ENCODE measurements around the gene CD81.

The CD81 gene

GRCh38 chr11:2423157-2424025 lies 46.3 kb downstream of the CD81 start:
- DNase-seq, result peak in 1 of 2 experiments; percentile 57

GRCh38 chr11:2424811-2425495 lies 47.8 kb downstream of the CD81 start:
- peak; percentile 80 to 95 for DNase-seq

- no peak for DNase-seq
Observed at GRCh38 chr11:2425506-2425905, 48.4 kb downstream of the CD81 start.

GRCh38 chr11:2426221-2426620 lies 49.1 kb downstream of the CD81 start:
- DNase-seq, result peak; percentile 79 to 95

GRCh38 chr11:2426826-2427521 lies 49.9 kb downstream of the CD81 start:
- DNase-seq, result peak in 1 of 2 experiments; percentile 65

GRCh38 chr11:2427721-2428321 lies 50.7 kb downstream of the CD81 start:
- DNase-seq, result peak in 1 of 2 experiments; percentile 42

- peak; percentile 52 to 87 for DNase-seq
Observed at GRCh38 chr11:2428322-2428795, 51.2 kb downstream of the CD81 start.

- no peak for DNase-seq
Observed at GRCh38 chr11:2431395-2431794, 54.3 kb downstream of the CD81 start.

- DNase-seq, result no peak
Observed at GRCh38 chr11:2432171-2432621, 55.1 kb downstream of the CD81 start.

- DNase-seq, result no peak
Observed at GRCh38 chr11:2432628-2433071, 55.5 kb downstream of the CD81 start.

- DNase-seq, result no peak
Observed at GRCh38 chr11:2433106-2433925, 56.2 kb downstream of the CD81 start.

- no peak for DNase-seq
Observed at GRCh38 chr11:2434008-2434407, 56.9 kb downstream of the CD81 start.

- DNase-seq, result no peak
Observed at GRCh38 chr11:2434506-2435255, 57.6 kb downstream of the CD81 start.

GRCh38 chr11:2435288-2436012 lies 58.3 kb downstream of the CD81 start:
- no peak for DNase-seq

GRCh38 chr11:2436013-2436520 lies 59.0 kb downstream of the CD81 start:
- DNase-seq, result no peak

GRCh38 chr11:2436521-2437031 lies 59.5 kb downstream of the CD81 start:
- no peak for DNase-seq

- DNase-seq, result no peak
Observed at GRCh38 chr11:2437516-2437915, 60.4 kb downstream of the CD81 start.

GRCh38 chr11:2439820-2440219 lies 62.7 kb downstream of the CD81 start:
- DNase-seq, result no peak

GRCh38 chr11:2440646-2441045 lies 63.5 kb downstream of the CD81 start:
- DNase-seq, result no peak

- no peak for DNase-seq
Observed at GRCh38 chr11:2441171-2441570, 64.1 kb downstream of the CD81 start.

Measured in NCI-H526 (cell line).